Stimulated activated CD8-positive, alpha-beta memory T cell treated with anti-CD3 and anti-CD28 coated beads, Interleukin-7, amount 100 ng/mL, for 24 hours (primary cell): Measurements from ENCODE around the gene ASAP2.

ENCODE experiments used
- DNase-seq: peaks from one replicate; pipeline ENCODE4 v3.0.0-alpha.2; 2020; ENCODE audit warnings: low read depth

Gene ASAP2

GRCh38 chr2:9184361-9184760, 22.3 kb upstream of the ASAP2 start:
- DNase-seq = no peak

- DNase-seq = no peak
Observed at GRCh38 chr2:9187620-9188214, 18.9 kb upstream of the ASAP2 start.

DNA sequence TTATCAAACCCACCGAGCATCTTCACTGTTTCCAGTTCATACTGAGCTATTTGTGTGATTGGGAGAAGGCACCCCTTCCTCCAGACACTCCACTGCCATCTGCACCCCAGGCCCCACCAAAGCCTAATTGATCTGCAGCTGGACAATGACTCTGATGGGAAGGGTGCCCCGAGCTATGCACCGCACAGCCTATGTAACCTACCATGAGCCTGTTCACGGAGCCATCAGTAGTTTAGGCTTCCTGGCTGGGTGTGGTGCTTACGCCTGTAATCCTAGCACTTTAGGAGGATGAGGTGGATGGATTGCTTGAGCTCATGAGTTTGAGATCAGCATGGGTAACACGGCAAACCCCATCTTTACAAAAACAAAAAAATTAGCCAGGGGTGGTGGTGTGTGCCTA, 17.8 kb upstream of the ASAP2 start:
- DNase-seq = no peak

DNA sequence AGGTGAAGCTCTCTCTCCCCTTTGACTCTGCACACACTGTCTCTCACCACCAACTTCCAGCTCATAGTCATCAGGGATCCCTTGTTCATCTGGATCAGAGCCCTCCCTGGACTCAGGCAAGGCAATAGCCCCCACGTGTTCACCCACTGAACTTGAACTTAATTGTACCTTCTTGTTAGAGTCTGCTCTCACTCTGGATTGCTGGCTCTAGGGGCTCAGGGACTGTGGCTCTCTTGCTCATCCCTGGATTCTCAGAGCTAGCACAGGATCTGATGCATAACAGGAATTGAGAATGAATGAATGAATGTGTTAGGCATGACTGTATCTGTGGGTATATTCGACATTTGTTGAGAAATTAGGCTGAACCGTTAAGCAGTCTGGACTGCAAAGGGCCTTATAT, 16.7 kb upstream of the ASAP2 start:
- no peak for DNase-seq

- DNase-seq = no peak
Observed at GRCh38 chr2:9191041-9191481, 15.6 kb upstream of the ASAP2 start.

- no peak for DNase-seq
Observed at GRCh38 chr2:9192712-9193111, 13.9 kb upstream of the ASAP2 start.

DNA sequence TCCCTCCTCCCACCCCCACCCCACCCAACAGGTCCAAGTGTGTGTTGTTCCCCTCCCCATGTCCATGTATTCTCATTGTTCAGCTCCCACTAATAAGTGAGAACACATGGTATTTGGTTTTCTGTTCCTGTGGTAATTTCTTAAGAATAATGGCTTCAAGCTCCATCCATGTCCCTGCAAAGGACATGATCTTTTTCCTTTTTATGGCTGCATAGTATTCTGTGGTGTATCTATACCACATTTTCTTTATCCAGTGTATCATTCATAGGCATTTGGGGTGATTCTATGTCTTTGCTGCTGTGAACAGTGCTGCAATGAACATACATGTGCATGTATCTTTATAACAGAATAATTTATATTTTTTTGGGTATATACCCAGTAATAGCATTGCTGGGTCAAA, 12.3 kb upstream of the ASAP2 start:
- no peak for DNase-seq

GRCh38 chr2:9196637-9197036, 10.0 kb upstream of the ASAP2 start:
- no peak for DNase-seq

GRCh38 chr2:9197916-9198315, 8.7 kb upstream of the ASAP2 start:
- DNase-seq = no peak

- DNase-seq = no peak
Observed at GRCh38 chr2:9199716-9200632, 6.6 kb upstream of the ASAP2 start.

DNA sequence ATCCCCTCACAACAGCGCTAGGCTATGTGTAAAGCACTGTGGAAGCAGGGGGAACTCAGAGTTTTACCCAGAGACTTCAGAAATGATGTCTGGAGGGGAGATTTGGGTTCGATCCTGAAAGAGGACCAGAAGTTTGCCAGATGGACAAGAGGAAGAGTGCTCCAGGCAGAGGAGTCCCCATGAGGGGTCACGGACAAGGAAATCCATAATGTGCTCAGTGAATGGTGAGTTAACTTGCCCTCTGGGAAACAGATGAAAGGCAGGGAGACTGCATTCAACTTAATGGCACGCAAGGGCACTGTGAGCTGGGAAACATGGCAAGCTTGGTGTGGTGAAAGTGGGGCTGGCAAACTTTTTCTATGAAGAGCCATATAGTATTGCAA, 6.0 kb upstream of the ASAP2 start:
- DNase-seq = no peak

GRCh38 chr2:9201185-9201891, 5.3 kb upstream of the ASAP2 start:
- DNase-seq = no peak

- DNase-seq = no peak
Observed at GRCh38 chr2:9203006-9203405, 3.6 kb upstream of the ASAP2 start.

GRCh38 chr2:9203876-9204275, 2.7 kb upstream of the ASAP2 start:
- no peak for DNase-seq

DNA sequence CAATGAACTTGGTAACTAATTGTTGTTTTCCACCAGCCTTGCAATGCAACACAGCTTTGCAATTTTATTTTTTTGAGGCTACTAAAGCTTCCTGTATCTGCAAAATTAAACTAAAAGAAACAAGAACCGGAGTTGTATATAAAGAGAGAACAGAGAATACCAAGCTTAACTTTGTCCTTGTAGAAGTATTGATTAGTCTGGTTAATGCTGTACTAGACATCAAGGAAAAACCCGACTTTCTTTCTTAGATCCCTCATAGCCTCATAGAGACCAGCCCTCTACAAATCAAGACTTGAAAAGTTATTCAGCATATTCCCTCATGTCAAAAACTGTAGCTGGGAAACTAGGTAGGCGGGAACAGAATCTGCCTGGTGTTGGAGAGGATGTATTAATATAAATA, 1.7 kb upstream of the ASAP2 start:
- no peak for DNase-seq

GRCh38 chr2:9205486-9205885, 1.1 kb upstream of the ASAP2 start:
- no peak for DNase-seq

DNA sequence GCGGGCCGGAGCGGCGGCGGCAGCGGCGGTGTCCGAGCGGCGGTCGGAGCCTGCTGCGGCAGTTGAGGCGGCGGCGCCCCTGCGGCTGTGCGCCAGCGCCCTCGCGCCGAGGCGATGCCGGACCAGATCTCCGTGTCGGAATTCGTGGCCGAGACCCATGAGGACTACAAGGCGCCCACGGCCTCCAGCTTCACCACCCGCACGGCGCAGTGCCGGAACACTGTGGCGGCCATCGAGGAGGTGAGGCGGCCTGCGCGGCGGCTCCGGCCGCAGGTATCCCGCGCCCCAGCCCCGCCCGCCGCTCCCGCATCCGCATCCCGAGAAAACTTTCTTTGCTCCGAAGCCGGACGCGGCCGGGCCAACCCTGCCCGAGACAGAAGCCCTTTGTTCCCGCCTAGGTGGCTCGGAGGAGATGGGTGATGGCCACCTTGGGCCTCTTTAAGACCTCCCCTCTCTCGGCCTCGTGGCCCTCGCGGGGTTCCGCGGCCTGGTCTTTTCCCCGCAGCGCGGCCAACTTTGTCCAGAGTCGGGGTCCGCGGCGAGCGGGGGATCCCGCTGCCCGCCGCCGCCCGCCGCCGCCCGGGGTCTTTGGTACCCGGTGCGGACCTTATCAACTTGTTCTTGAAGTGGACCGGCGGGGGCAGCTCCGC, 504 bp downstream of the ASAP2 start:
- DNase-seq = no peak

DNA sequence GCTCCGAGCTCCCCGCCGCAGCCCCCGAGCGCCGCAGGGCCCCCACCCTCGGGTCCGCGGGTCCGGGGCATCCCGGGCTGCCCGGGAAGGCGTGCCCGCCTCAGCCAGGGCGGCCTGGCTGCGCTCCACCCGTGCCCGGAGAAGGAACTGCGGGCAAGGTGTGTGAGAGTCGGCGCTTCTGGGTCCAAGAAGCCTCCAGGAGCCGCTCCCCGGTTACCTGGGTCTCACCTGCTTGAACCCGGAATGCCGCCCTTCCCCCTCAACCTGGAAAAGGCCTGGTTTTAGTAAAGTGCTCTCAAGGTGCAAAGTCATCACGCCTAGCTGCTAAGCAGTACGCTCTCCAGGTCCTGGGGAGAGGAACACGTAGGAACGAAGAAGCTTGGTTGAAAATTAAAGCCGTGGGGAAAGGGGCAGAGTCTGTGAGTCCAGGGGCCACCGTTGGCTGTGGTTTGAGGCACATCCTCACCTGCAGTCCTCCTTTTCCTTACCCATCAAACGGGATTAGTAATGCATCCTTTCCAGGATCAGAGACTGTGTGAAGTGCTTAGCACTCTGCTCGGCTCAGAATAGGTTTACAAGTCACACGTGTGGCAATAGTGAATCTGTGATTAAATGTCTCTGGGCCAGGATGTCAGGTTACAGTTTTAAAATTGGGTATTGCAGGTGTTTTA, 1.2 kb downstream of the ASAP2 start:
- no peak for DNase-seq

DNA sequence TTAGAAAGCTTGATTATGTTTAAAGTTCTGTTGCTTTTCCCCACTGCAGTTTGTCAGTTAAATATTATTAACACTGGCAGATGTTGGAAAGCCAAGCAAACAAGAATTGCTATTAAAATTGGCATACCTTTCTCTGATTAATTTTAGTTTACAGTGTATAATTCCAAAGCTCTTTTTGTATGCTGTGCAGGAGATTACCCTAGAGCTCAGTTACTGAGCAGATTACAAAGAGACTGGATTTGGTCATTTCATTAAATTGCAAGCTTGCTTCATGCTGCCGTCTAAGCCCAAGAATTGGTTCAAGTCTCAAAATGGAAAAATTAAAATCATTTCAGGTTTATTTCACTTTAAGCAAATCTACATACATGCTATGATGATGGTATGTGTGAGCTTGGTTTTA, 2.3 kb downstream of the ASAP2 start:
- DNase-seq = no peak

GRCh38 chr2:9210030-9210429, 3.4 kb downstream of the ASAP2 start:
- no peak for DNase-seq

GRCh38 chr2:9211496-9211895, 4.9 kb downstream of the ASAP2 start:
- no peak for DNase-seq
